Large intestine (tissue), 3 donors: ENCODE data around the gene GAREM1. TPM values are rescaled to one million over a fixed set of nuclear protein-coding genes. Genes with fewer than 3 reads are reported as not detected.

Source experiments
- DNase-seq, 2 donors: peaks; one replicate each; pipeline versions ENCODE4 v3.0.0 to v3.0.0-alpha.2; 2013
- H3K27ac ChIP-seq: one replicate; pipeline ENCODE4 v1.5.1; 2013; ENCODE audit warnings: low read length
- H3K27me3 ChIP-seq: 2 replicates; pipeline ENCODE4 v1.6.1; 2013; ENCODE audit warnings: low read length; ENCODE audit not compliant: control insufficient read depth, insufficient read depth
- H3K36me3 ChIP-seq: 2 replicates; pipeline ENCODE4 v1.6.1; 2013; ENCODE audit warnings: low read length; ENCODE audit not compliant: control insufficient read depth, insufficient read depth
- H3K4me1 ChIP-seq: one replicate; pipeline ENCODE4 v1.6.1; 2013; ENCODE audit warnings: low read length; ENCODE audit not compliant: control insufficient read depth, insufficient read depth
- H3K4me3 ChIP-seq: one replicate; pipeline ENCODE4 v1.5.1; 2013; ENCODE audit warnings: low read length
- H3K9me3 ChIP-seq: one replicate; pipeline ENCODE4 v1.6.1; 2013; ENCODE audit warnings: mild to moderate bottlenecking, low read depth, low read length, moderate library complexity; ENCODE audit not compliant: control insufficient read depth
- WGBS: methylation state at CpG from one replicate; pipeline ENCODE4 v1.1.5; 2013; ENCODE audit warnings: low lambda C conversion rate; ENCODE audit not compliant: insufficient coverage; 5-methylcytosine and 5-hydroxymethylcytosine counted together
- polyA plus RNA-seq: library from polyadenylated mRNA; unstranded; fragments of 120-200 nt; gene quantifications from one replicate; pipeline ENCODE4 v1.2.1, GENCODE V29; 2013

Gene GAREM1
- polyA plus RNA-seq, 1 donor: 11.8 TPM

DNA sequence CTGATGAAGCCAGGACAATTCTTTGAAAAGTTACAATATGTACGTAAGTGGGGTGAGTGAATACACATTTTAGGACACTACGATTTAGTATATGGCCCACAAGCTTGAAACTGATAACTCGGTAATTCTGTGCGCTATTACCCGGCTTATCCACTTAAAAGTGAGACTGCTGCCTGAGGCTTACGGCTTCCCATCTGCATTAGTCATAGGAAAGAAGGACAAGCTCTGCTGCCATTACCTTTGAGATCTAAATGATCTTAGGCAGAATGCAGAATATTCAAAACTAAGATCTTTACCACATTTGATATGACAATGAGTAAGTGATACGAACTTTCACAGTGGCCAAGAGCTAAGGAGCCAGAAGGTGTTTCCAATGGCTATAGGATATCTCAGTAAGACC, 133.3 kb downstream of the GAREM1 start:
- Histone ChIP-seq H3K27me3 (no peaks in the 10 kb centered on the region), H3K9me3 (no peaks in the 10 kb centered on the region), H3K36me3 (no peaks in the 10 kb centered on the region), H3K27ac (no peak overlapping the region), H3K4me3 (no peak overlapping the region), H3K4me1 (no peaks in the 10 kb centered on the region)
- no CpG with 5 or more reads among the region's 7 CpGs for WGBS
- no peak for DNase-seq

DNA sequence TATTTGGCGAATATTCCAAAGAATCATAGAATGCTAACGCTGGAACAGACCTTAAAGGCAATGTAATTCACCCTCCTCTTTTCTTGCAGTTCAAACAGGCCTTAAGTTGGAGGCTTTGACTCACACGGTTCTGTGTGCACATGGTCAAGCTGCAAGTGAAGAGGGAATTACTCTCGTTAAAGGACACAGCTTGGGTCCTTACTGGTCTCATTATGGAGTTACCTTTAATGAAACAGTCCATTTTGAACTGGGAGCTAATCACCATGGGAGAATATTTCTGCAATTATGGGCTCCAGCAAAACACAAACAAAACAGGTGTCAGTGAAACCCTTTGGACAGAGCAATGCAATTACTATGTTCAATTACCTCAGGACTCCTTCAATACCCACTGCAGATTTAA, 135.5 kb downstream of the GAREM1 start:
- no peaks in the 10 kb centered on the region for H3K9me3 ChIP-seq
- no peak overlapping the region for H3K27ac ChIP-seq
- no peak overlapping the region for H3K4me3 ChIP-seq
- H3K27me3 ChIP-seq: no peaks in the 10 kb centered on the region
- no peaks in the 10 kb centered on the region for H3K36me3 ChIP-seq
- no peaks in the 10 kb centered on the region for H3K4me1 ChIP-seq
- no peak for DNase-seq
- 100% methylated on average over 2 of the region's 4 CpGs for WGBS

DNA sequence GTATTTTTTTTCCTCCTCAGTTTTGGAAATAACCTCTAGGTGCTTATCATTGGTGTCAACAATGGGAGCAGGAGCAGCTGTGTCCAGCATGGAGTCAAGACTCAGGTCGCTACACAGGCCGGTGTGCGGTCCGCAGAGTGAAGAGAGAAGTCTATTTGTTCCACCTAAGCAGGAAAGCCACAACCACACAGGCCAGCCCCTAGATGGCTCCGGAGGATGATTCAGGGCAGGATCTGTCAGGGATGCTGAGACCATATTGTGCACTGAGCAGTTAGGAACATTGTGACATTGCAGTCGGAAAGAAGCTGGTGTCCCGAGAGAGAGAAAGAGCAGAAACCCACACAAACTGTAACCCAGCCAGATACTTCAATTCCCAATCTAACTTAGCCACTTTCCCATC, 136.9 kb downstream of the GAREM1 start:
- 73% methylated on average over 2 of the region's 7 CpGs for WGBS
- Histone ChIP-seq H3K36me3 (no peaks in the 10 kb centered on the region), H3K4me1 (no peaks in the 10 kb centered on the region), H3K9me3 (no peaks in the 10 kb centered on the region), H3K27ac (no peak overlapping the region), H3K4me3 (no peak overlapping the region), H3K27me3 (no peaks in the 10 kb centered on the region)
- DNase-seq: no peak

DNA sequence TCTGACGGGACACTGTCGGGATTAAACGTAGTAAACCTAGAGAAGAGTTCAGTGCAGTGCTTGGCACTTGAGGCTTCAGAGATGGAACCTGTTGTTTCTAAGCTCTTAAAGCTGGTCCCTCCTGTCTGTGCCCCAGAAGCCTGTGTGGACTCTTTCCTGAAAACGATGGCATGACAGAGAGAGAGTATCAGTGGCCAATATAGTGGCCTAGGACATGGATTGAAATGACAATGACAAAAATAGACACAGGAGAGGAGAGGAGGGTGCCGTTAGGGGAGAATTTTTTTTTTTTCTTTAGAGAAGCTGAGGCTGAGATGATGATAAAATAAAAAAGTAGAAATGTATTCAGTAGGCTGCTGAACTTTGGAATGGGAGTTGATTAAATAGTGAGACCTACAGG, 138.0 kb downstream of the GAREM1 start:
- no peak for DNase-seq
- no peaks in the 10 kb centered on the region for H3K27me3 ChIP-seq
- H3K4me1 ChIP-seq: no peaks in the 10 kb centered on the region
- no peaks in the 10 kb centered on the region for H3K9me3 ChIP-seq
- H3K27ac ChIP-seq: no peak overlapping the region
- 89% methylated on average over 1 of the region's 5 CpGs for WGBS
- H3K4me3 ChIP-seq: no peak overlapping the region
- no peaks in the 10 kb centered on the region for H3K36me3 ChIP-seq

DNA sequence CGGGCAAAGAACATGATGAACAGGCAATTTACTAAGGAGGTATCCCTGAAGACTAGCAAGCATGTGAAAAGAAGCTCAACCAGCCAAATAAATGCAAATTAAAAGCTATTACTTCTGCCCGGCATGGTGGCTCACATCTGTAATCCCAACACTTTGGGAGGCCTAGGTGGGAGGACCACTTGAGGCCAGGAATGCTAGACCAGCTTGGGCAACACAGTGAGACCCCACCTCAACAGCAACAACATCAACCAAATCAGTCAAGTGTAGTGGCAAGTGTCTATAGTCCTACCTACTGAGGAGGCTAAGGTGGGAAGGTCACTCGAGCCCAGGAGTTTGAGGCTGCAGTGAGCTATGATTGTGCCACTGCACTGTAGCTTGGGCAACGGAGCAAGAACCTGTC, 141.7 kb downstream of the GAREM1 start:
- DNase-seq: no peak
- H3K4me3 ChIP-seq: no peak overlapping the region
- no peaks in the 10 kb centered on the region for H3K36me3 ChIP-seq
- no CpG with 5 or more reads among the region's 4 CpGs for WGBS
- H3K9me3 ChIP-seq: no peaks in the 10 kb centered on the region
- H3K27ac ChIP-seq: no peak overlapping the region
- H3K27me3 ChIP-seq: no peaks in the 10 kb centered on the region
- H3K4me1 ChIP-seq: no peaks in the 10 kb centered on the region

DNA sequence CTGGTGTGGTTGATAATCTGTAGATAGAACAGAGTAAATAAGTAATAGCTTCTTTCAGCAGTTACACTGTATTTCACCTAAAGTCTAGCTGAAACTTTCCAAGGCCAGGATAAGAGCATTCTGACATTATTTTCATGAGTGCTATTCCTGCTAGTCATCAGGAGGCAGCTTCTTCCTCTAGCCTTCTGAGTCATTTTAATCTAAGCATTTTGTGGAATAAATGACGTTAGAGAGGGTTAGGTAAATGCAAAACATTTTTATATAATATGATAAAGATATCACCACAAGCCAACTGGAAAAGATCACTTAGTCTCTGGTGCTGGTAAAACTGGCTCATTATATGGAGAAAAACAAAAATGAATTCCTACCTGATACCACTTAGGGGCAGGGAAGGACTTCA, 142.3 kb downstream of the GAREM1 start:
- Histone ChIP-seq H3K36me3 (no peaks in the 10 kb centered on the region), H3K4me1 (no peaks in the 10 kb centered on the region), H3K9me3 (no peaks in the 10 kb centered on the region), H3K4me3 (no peak overlapping the region), H3K27me3 (no peaks in the 10 kb centered on the region), H3K27ac (no peak overlapping the region)
- DNase-seq: no peak
- WGBS: no CpG with 5 or more reads among the region's 1 CpG

DNA sequence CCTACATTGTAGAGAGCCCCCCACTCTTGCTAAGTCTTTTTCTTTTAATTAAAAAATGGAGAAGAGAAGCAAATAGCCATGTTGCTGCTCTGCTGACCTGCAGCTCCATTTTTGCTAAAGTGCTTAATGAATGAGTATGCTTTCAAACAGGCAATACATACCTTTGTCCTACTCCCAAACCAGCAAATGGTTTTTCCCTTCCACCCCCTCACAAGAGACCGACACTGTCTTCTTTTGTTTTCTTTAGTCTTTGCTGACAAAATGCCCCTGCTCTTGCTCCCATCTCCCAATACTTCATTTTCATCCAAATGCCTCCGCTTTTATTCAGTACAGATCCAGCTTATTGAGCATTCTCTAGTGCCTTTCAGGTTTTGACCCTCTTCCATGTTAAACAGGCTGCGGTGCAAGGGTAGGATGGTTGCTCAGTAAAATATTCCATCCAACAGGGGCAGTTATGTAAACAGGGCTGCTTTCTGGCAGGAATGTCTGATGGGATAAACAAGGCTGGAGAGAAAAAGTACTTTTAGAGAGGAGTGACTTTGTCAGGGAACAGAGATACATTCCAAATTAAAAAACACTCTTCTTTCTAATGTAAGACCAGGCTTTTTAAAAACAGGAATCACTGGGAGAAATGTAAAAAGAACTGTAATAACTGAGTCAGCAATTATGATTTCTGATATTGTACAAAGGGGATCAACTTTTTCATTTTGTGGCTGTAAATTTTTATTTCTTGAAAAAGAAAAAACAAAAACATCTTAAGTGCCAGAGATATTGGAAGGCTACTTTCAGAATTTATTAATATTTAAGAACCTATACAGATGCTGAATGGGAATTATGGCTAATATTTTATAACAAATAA, 144.0 kb downstream of the GAREM1 start:
- no peak for DNase-seq
- Histone ChIP-seq H3K27me3 (no peaks in the 10 kb centered on the region), H3K9me3 (no peaks in the 10 kb centered on the region), H3K36me3 (no peaks in the 10 kb centered on the region), H3K4me3 (no peak overlapping the region), H3K27ac (no peak overlapping the region), H3K4me1 (no peaks in the 10 kb centered on the region)
- whole genome bisulfite sequencing: 94% methylated on average over 2 of the region's 3 CpGs

DNA sequence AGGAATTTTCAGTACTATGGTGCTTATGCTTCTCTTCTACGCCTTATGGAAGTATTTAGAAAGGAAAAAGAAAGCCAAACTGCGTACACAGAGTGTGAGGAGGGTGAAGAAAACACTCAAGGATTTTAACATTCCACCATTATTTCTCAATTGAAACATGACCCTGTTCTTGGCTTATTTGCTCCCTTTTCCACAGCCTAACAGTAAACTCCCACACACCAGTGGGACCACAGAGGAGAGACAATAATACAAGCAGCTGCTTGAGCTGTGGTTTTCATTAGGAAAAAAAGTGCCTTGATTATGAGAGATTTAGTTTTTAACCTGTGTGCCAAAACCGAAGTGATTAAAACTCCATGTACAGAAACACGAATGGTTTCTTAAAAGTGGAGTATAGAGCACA, 146.5 kb downstream of the GAREM1 start:
- WGBS: 88% methylated on average over 3 of the region's 4 CpGs
- DNase-seq: no peak
- H3K27ac ChIP-seq: no peak overlapping the region

DNA sequence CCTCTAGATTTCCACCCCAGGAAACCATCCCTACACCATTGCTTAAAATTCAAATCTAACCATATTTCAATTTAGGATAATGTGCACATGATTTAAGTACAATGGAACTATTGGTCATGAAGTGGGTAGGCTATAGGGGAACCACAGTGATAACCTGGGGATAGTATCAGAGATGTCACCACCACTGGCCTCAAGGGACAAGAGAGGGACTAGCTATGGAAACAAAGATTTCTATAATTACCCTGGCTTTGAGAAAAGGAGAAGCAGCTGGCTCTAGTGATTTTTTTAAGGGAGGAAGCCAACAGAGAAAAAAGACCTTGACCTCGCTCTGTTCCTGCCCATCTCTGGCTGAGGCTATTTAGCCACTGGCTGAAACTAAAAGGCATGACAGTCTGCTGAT, 148.9 kb downstream of the GAREM1 start:
- Histone ChIP-seq H3K27ac (no peak overlapping the region), H3K9me3 (no peaks in the 10 kb centered on the region)
- no CpG with 5 or more reads among the region's 1 CpG for WGBS

More for the DNA sequence above, 146.5 kb downstream of the GAREM1 start:
- Histone ChIP-seq H3K4me1 (no peaks in the 10 kb centered on the region), H3K27me3 (no peaks in the 10 kb centered on the region), H3K4me3 (no peak overlapping the region), H3K9me3 (no peaks in the 10 kb centered on the region), H3K36me3 (no peaks in the 10 kb centered on the region)

DNA sequence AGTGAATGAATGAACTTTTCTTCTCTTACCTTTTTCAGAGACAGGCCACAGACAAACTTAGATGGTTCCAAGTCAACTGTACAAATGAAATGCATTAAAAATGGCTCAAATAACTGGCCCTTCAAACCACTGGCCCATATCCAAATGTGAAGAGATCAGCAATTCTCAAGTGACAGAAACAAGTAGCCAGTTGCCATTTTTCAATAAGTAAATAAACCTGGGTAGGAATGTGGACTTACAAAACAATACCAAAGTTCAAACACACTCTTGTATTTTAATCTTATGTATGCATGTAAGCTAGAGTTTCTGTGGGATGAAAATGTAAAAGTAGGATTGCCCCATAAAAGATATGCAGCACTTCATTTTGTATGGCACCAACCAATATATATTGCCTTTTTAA, 151.6 kb downstream of the GAREM1 start:
- no peaks in the 10 kb centered on the region for H3K9me3 ChIP-seq
- H3K27me3 ChIP-seq: no peaks in the 10 kb centered on the region
- no peaks in the 10 kb centered on the region for H3K4me1 ChIP-seq
- DNase-seq: no peak
- H3K4me3 ChIP-seq: no peak overlapping the region
- no peak overlapping the region for H3K27ac ChIP-seq
- peaks cover 3% of the 10 kb centered on the region for H3K36me3 ChIP-seq

More for the DNA sequence above, 148.9 kb downstream of the GAREM1 start:
- Histone ChIP-seq H3K4me3 (no peak overlapping the region), H3K36me3 (peaks cover 3% of the 10 kb centered on the region), H3K27me3 (no peaks in the 10 kb centered on the region), H3K4me1 (no peaks in the 10 kb centered on the region)
- DNase-seq: no peak

DNA sequence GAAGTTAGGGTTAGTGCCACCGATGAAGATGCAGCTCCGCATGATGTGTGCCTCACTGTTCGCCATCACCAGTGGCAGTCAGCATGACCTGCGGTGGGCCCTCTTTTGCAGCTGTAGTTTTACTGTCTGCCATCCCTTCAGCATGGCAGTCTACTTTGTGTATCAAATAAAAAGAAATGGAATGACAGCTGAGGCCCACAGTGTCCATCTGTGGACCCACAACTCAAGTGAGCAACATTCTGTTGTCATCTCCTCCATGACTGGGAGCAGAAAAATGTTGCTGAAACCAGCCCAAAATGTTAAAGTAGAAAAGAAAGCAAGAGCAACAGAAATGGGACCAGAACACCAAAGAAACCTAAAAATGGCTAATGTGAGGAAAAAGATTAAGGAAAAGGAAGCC, 152.1 kb downstream of the GAREM1 start:
- Histone ChIP-seq H3K4me1 (no peaks in the 10 kb centered on the region), H3K9me3 (no peaks in the 10 kb centered on the region), H3K27ac (no peak overlapping the region), H3K4me3 (no peak overlapping the region), H3K27me3 (no peaks in the 10 kb centered on the region), H3K36me3 (peaks cover 3% of the 10 kb centered on the region)
- DNase-seq: no peak
- no CpG with 5 or more reads among the region's 4 CpGs for WGBS
